H9 (cell line): ENCODE measurements around the gene RNU7-1. TPM values are rescaled to one million over a fixed set of nuclear protein-coding genes. Genes with fewer than 3 reads are reported as not detected.

Experiments
- DNase-seq: peaks from one replicate; pipeline ENCODE4 v3.0.0-alpha.2; 2017
- H2AFZ ChIP-seq: one replicate; pipeline ENCODE4 v1.6.1; 2013; ENCODE audit warnings: mild to moderate bottlenecking, low read length, control low read depth, moderate library complexity
- H2AK5ac ChIP-seq: 2 replicates; pipeline ENCODE4 v1.6.1; 2013; ENCODE audit warnings: low read length, control low read depth, mixed read lengths; ENCODE audit not compliant: insufficient read length
- H2BK120ac ChIP-seq: one replicate; pipeline ENCODE4 v1.6.1; 2013; ENCODE audit warnings: low read depth, mild to moderate bottlenecking, low read length, control low read depth, inconsistent platforms; ENCODE audit not compliant: poor library complexity, severe bottlenecking
- H2BK12ac ChIP-seq: 2 replicates; pipeline ENCODE4 v1.6.1; 2013; ENCODE audit warnings: low read length, control low read depth, mixed read lengths, low read depth; ENCODE audit not compliant: insufficient read length
- H2BK15ac ChIP-seq: 2 replicates; pipeline ENCODE4 v1.6.1; 2013; ENCODE audit warnings: low read depth, low read length, control low read depth
- H2BK20ac ChIP-seq: one replicate; pipeline ENCODE4 v1.6.1; 2013; ENCODE audit warnings: low read depth, mild to moderate bottlenecking, low read length, control low read depth, inconsistent platforms; ENCODE audit not compliant: poor library complexity, severe bottlenecking
- H2BK5ac ChIP-seq: 2 replicates; pipeline ENCODE4 v1.6.1; 2013; ENCODE audit warnings: low read length, control low read depth, mixed read lengths; ENCODE audit not compliant: insufficient read length
- H3K14ac ChIP-seq: 2 replicates; pipeline ENCODE4 v1.6.1; 2013; ENCODE audit warnings: low read length, control low read depth; ENCODE audit not compliant: insufficient read depth
- H3K18ac ChIP-seq: 2 replicates; pipeline ENCODE4 v1.6.1; 2013; ENCODE audit warnings: low read depth, mild to moderate bottlenecking, mixed read lengths, low read length, control low read depth; ENCODE audit not compliant: insufficient read length
- H3K23ac ChIP-seq: 2 replicates; pipeline ENCODE4 v1.6.1; 2013; ENCODE audit warnings: low read length, control low read depth, mixed read lengths, low read depth; ENCODE audit not compliant: insufficient read length
- H3K23me2 ChIP-seq: 2 replicates; pipeline ENCODE4 v1.6.1; 2013; ENCODE audit warnings: low read depth, mild to moderate bottlenecking, mixed read lengths, low read length, control low read depth; ENCODE audit not compliant: insufficient read length, poor library complexity, severe bottlenecking
- H3K27ac ChIP-seq: 2 replicates; pipeline ENCODE4 v1.5.1; 2013; ENCODE audit warnings: low read length, control low read depth, mixed read lengths, low read depth; ENCODE audit not compliant: insufficient read length
- H3K27me3 ChIP-seq: 2 replicates; pipeline ENCODE4 v1.6.1; 2013; ENCODE audit warnings: low read length, control low read depth, inconsistent platforms; ENCODE audit not compliant: insufficient read depth
- H3K4ac ChIP-seq: 2 replicates; pipeline ENCODE4 v1.6.1; 2013; ENCODE audit warnings: low read depth, mild to moderate bottlenecking, control low read depth, inconsistent platforms, low read length, moderate library complexity
- H3K4me1 ChIP-seq: 2 replicates; pipeline ENCODE4 v1.6.1; 2013; ENCODE audit warnings: low read length, control low read depth, inconsistent platforms; ENCODE audit not compliant: insufficient read depth
- H3K4me2 ChIP-seq: 2 replicates; pipeline ENCODE4 v1.6.1; 2013; ENCODE audit warnings: low read length, control low read depth, mixed read lengths; ENCODE audit not compliant: insufficient read length, insufficient read depth
- H3K56ac ChIP-seq: 2 replicates; pipeline ENCODE4 v1.6.1; 2013; ENCODE audit warnings: low read depth, mild to moderate bottlenecking, mixed read lengths, low read length, control low read depth; ENCODE audit not compliant: insufficient read length
- H3K79me1 ChIP-seq: 2 replicates; pipeline ENCODE4 v1.6.1; 2013; ENCODE audit warnings: low read depth, mild to moderate bottlenecking, moderate library complexity, low read length, control low read depth, inconsistent platforms; ENCODE audit not compliant: insufficient read depth, poor library complexity, severe bottlenecking
- H3K79me2 ChIP-seq: 2 replicates; pipeline ENCODE4 v1.6.1; 2013; ENCODE audit warnings: low read length, control low read depth, inconsistent platforms; ENCODE audit not compliant: insufficient read depth
- H3K9ac ChIP-seq: 2 replicates; pipeline ENCODE4 v1.6.1; 2013; ENCODE audit warnings: low read length, control low read depth, mixed read lengths; ENCODE audit not compliant: insufficient read length; ENCODE audit errors: extremely low read depth
- H3K9me3 ChIP-seq: one replicate; pipeline ENCODE4 v1.6.1; 2013; ENCODE audit warnings: low read depth, low read length, inconsistent platforms; ENCODE audit not compliant: control insufficient read depth
- H3T11ph ChIP-seq: one replicate; pipeline ENCODE4 v1.6.1; 2013; ENCODE audit warnings: mild to moderate bottlenecking, low read length, control low read depth, inconsistent platforms
- H4K20me1 ChIP-seq: one replicate; pipeline ENCODE4 v1.6.1; 2013; ENCODE audit not compliant: control insufficient read depth, insufficient read length, insufficient read depth
- H4K5ac ChIP-seq: 2 replicates; pipeline ENCODE4 v1.6.1; 2013; ENCODE audit warnings: low read depth, mild to moderate bottlenecking, mixed read lengths, low read length, control low read depth; ENCODE audit not compliant: insufficient read length
- H4K8ac ChIP-seq: replicated peaks from 2 replicates; pipeline ENCODE4 v1.6.1; 2013; ENCODE audit warnings: low read length, control low read depth, mixed read lengths, low read depth; ENCODE audit not compliant: insufficient read length
- H4K91ac ChIP-seq: 2 replicates; pipeline ENCODE4 v1.6.1; 2013; ENCODE audit warnings: low read depth, mild to moderate bottlenecking, moderate library complexity, mixed read lengths, low read length, control low read depth; ENCODE audit not compliant: insufficient read length
- H3K27ac Mint-ChIP-seq, 3 experiments: 2 replicates in 2 of 3; 3 replicates in 1 of 3; pipeline ENCODE4 v1.8.0; 2020 to 2021; ENCODE audit warnings: mixed read lengths in 3 of 3, mild to moderate bottlenecking in 1 of 3, moderate library complexity in 1 of 3
- H3K27me3 Mint-ChIP-seq: 2 replicates; pipeline ENCODE4 v1.8.0; 2021; ENCODE audit warnings: low read depth, mild to moderate bottlenecking, moderate library complexity, mixed read lengths
- H3K36me3 Mint-ChIP-seq, 3 experiments: 2 replicates in 2 of 3; 3 replicates in 1 of 3; pipeline ENCODE4 v1.8.0; 2020 to 2021; ENCODE audit warnings: low read depth in 3 of 3, mixed read lengths in 3 of 3; ENCODE audit not compliant: insufficient read depth in 1 of 3
- H3K4me1 Mint-ChIP-seq, 2 experiments: 2 replicates each; pipeline ENCODE4 v1.8.0; 2020; ENCODE audit warnings: mixed read lengths in 2 of 2
- H3K4me3 Mint-ChIP-seq, 2 experiments: 2 replicates in 1 of 2; 3 replicates in 1 of 2; pipeline ENCODE4 v1.8.0; 2020 to 2021; ENCODE audit warnings: mild to moderate bottlenecking in 2 of 2, mixed read lengths in 2 of 2, moderate library complexity in 1 of 2
- H3K9me3 Mint-ChIP-seq, 2 experiments: 2 replicates in 1 of 2; 3 replicates in 1 of 2; pipeline ENCODE4 v1.8.0; 2020; ENCODE audit warnings: mild to moderate bottlenecking in 2 of 2, mixed read lengths in 2 of 2, moderate library complexity in 1 of 2
- WGBS: extraction: QIAGEN DNeasy Blood & Tissue Kit; methylation state at CpG from one replicate; pipeline ENCODE4 v1.1.7; 2013; ENCODE audit warnings: missing lambda C conversion rate, low lambda C conversion rate, mixed read lengths; ENCODE audit not compliant: insufficient read length; ENCODE audit errors: extremely low coverage; 5-methylcytosine and 5-hydroxymethylcytosine counted together
- total RNA-seq: library from RNA; stranded (reverse); gene quantifications from 2 replicates; pipeline ENCODE4 v1.2.1, GENCODE V29; 2021
- TF ChIP-seq, protein P1 (sequence below): fragments of 200-600 bp; sonication (generic); conservative IDR thresholded peaks from 3 replicates; pipeline ENCODE4 v1.8.0; 2021; ENCODE audit warnings: antibody characterized with exemption, mild to moderate bottlenecking

Gene RNU7-1
- total RNA-seq, 1 experiment from 2014 or later: not detected

GRCh38 chr12:6957151-6957701 lies 13.6 kb downstream of the RNU7-1 start:
- TF ChIP-seq, protein P1, sequence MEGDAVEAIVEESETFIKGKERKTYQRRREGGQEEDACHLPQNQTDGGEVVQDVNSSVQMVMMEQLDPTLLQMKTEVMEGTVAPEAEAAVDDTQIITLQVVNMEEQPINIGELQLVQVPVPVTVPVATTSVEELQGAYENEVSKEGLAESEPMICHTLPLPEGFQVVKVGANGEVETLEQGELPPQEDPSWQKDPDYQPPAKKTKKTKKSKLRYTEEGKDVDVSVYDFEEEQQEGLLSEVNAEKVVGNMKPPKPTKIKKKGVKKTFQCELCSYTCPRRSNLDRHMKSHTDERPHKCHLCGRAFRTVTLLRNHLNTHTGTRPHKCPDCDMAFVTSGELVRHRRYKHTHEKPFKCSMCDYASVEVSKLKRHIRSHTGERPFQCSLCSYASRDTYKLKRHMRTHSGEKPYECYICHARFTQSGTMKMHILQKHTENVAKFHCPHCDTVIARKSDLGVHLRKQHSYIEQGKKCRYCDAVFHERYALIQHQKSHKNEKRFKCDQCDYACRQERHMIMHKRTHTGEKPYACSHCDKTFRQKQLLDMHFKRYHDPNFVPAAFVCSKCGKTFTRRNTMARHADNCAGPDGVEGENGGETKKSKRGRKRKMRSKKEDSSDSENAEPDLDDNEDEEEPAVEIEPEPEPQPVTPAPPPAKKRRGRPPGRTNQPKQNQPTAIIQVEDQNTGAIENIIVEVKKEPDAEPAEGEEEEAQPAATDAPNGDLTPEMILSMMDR: no peak
- no peak overlapping the region for H2BK12ac ChIP-seq
- H3K4me1 ChIP-seq: peaks cover 5% of the 10 kb centered on the region; the same call in 1 of the 2 replicates
- no peak overlapping the region for H3K4me2 ChIP-seq
- no peak overlapping the region for H4K5ac ChIP-seq
- no peak overlapping the region for H3K4ac ChIP-seq
- H3K27me3 ChIP-seq: no peaks in the 10 kb centered on the region
- Mint-ChIP-seq H3K9me3 (no peaks in the 10 kb centered on the region), H3K27ac (0 out of 7 replicates have a peak overlapping the region, but pooled peaks of 1 of the 3 experiments have one; percentile 4), H3K4me3 (no peak overlapping the region), H3K27me3 (no peaks in the 10 kb centered on the region; the same call in 1 of the 2 replicates), H3K4me1 (peaks cover 33 to 44% of the 10 kb centered on the region in 2 experiments), H3K36me3 (peaks cover 0 to 6% (median 0%) of the 10 kb centered on the region in 3 experiments; a peak in 4 of 7 replicates)
- H3K27ac ChIP-seq: no peak overlapping the region
- no peak overlapping the region for H3K9ac ChIP-seq
- no peak overlapping the region for H3K23ac ChIP-seq
- no peaks in the 10 kb centered on the region for H3K79me1 ChIP-seq
- no peak overlapping the region for H4K91ac ChIP-seq
- H2BK20ac ChIP-seq: no peak overlapping the region
- H4K20me1 ChIP-seq: no peaks in the 10 kb centered on the region
- no peak overlapping the region for H2AK5ac ChIP-seq
- no peak overlapping the region; the same call in 1 of the 2 replicates for H3K14ac ChIP-seq
- no peak overlapping the region for H2AFZ ChIP-seq
- no peak overlapping the region for H3K18ac ChIP-seq
- peaks cover 9% of the 10 kb centered on the region for H3K23me2 ChIP-seq
- no peak overlapping the region for H3K56ac ChIP-seq
- H2BK120ac ChIP-seq: no peak overlapping the region
- H3K9me3 ChIP-seq: no peaks in the 10 kb centered on the region
- no peak overlapping the region for H2BK5ac ChIP-seq
- no CpG with 5 or more reads among the region's 20 CpGs for whole genome bisulfite sequencing
- no peak overlapping the region for H2BK15ac ChIP-seq
- no peak overlapping the region for H4K8ac ChIP-seq
- no peak overlapping the region for H3T11ph ChIP-seq
- DNase-seq: no peak
- H3K79me2 ChIP-seq: no peaks in the 10 kb centered on the region
